GM19468 (cell line): ENCODE data around the gene JARID2.

ENCODE experiments used
- ATAC-seq: cut with Tn5 transposase; IDR thresholded peaks from one replicate; pipeline ENCODE4 v1.9.1; 2021; ENCODE audit warnings: mild to moderate bottlenecking, moderate library complexity, moderate number of reproducible peaks; ENCODE audit not compliant: unreplicated experiment; ENCODE audit errors: extremely low read depth

Gene JARID2

DNA sequence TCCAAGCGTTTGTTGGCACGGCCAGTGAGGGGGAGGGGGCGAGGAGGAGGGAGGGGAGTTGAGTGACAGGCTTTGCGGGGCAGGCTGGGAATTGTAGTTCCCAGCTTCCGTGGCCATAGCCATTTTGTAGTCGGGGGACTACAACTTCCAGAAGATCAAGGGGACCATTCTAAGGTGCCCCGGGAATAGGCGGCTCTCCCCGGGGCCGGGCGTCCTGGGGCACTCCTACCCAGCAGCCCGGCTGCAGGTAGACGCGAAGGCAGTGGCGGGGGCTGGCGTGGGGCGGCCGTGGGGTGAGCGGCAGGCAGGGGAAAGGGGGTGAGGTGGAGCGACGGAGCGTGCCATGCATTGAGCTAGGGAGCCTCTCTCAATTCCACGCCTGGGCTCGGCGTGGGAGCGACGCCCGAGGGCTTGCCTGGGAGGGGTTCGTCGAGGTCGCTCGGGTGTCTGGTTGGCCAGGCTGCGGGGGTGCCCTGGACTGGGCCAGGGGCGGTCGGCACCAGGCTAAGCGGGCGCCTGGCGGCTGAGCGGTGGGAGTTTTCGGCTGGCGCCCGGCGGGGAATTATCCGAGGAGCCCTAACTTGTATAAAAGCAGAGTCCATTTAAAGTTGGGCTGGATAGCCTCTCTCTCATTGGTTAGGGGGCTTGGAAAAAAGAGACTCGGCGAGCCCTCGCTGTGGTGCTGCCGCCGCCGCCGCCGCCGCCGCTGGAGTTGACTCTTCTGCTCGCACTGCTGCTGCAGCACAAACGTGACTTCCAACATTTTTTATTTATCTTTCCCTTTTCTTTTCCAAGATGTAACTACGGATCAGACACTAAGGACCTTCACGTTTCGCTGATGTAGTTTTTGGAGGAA lies at the start of gene JARID2:
JARID2 (plus strand) TSS at position 709 of the 856 bp plus-strand sequence. CDS start 471 bp downstream, outside the sequence.
- ATAC-seq: peak; percentile 53

DNA sequence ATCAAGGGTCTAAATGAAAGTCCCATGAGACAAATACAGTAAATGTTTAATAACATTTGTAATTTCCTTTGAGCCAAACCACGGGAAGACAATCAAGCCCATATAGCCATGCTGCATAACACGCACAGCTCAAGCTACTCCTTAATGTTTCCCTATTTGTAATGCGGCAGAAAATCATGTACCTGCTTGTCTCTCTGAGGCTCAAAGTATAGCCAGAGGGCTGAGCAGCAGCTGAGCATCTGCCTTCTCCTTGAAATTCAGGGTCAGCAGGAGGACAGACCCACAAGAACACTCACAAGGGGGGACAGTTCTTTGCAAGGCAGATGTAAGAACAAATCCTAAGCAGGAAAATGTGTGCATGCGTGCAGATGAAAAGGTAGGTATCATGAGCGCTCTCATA lies 45.8 kb upstream of the JARID2 start:
- no peak for ATAC-seq

DNA sequence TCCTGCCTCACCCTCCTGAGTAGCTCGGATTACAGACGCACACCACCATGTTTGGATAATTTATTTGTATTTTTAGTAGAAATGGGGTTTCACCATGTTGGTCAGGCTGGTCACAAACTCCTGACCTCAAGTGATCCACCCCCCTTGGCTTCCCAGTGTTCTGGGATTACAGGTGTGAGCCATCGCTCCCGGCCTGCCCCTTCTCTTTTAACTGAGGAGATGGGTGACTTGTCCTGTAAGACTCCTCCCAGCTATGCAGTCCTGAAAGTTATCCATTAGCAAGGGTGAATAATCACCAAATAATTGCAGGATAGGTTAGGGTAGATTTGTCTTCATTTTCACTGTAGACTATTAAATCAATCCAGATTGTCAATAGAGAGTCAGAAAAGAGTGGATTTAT lies 40.5 kb upstream of the JARID2 start:
- ATAC-seq: no peak

DNA sequence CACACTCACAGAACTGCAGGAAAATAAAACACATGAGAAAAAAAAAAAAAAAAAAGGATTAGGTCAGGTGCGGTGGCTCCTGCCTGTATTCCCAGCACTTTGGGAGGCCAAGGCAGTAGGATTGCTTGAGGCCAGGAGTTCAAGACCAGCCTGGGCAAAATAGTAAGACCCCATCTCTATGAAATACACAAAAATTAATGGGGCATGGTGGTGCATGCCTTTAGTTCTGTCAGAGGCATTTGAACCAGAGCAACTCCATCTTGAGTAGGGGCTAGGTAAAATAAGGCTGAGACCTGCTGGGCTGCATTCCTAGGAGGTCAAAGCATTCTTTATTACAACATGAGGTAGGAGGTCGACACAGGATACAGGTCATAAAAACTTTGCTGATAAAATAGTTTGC lies 39.0 kb upstream of the JARID2 start:
- ATAC-seq: no peak

DNA sequence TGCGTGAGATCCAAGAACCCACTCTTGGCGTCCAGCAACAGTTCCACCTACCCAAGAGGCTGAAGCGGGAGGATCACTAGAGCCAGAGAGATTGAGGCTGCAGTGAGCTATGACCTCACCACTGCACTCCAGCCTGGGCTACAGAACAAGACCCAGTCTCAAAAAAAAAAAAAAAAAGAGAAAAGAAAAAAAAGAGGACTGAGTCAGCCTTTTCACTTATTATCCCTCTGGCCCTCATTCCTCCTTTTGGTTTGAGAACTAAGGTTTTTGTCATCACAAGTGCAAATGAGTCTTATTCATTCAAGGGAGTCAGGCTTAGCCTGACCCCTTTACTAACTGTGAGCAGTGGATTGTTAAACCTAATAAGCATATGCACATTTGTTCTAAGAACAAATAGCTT lies 37.9 kb upstream of the JARID2 start:
- no peak for ATAC-seq

DNA sequence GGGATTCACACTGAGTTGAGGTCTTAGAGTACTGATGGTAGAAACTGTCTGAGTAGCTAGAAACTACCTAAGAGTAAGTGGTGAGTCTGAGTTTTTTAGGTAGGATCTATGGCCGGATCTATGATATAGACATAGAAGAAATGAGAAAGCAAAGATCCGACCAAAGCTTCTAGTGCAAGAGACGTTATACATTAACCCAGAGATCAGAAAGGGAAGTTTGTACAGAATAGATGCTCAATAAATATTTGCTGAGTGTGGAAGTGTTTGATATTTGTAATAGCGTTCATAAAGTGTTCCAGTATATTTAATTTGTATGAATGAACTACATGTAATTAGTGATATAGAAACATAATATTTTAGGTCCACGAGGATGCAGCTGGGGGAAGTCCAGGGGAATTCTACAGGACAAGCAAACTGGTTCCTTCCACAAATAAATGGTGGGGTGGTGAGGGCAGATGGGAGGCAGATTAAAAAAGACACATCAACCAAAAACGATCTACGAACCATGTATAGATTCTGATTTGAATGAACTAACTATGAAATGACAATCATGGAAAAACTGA lies 31.9 kb upstream of the JARID2 start:
- ATAC-seq: no peak

DNA sequence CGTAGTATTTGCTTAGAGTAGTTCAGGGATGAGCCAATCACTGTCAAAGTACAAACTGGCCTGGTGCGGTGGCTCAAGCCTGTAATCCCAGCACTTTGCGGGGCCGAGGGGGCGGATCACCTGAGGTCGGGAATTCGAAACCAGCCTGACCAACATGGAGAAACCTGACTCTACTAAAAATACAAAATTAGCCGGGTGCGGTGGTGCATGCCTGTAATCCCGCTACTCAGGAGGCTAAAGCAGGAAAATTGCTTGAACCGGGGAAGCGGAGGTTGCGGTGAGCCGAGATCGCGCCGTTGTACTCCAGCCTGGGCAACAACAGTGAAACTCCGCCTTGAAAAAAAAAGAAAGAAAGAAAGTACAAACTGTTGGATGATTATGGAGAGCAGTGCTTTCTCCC lies 27.5 kb upstream of the JARID2 start:
- ATAC-seq: no peak

DNA sequence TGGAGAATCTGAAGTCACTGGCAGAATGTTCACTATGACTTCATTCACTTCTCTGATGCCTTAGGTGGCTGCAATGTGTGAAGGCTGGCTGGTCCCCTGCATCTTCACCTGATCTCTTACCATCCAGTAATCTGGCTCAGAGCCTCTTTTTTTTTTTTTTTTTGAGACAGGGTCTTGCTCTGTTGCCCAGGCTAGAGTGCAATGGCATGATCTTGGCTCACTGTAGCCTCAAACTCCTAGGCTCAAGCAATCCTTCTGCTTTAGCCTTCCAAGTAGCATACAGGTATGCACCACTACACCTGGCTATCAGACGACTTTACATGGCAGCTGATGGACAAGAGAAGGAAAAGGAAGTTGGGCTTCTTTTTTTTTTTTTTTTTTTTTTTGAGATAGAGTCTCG lies 25.8 kb upstream of the JARID2 start:
- ATAC-seq: no peak

DNA sequence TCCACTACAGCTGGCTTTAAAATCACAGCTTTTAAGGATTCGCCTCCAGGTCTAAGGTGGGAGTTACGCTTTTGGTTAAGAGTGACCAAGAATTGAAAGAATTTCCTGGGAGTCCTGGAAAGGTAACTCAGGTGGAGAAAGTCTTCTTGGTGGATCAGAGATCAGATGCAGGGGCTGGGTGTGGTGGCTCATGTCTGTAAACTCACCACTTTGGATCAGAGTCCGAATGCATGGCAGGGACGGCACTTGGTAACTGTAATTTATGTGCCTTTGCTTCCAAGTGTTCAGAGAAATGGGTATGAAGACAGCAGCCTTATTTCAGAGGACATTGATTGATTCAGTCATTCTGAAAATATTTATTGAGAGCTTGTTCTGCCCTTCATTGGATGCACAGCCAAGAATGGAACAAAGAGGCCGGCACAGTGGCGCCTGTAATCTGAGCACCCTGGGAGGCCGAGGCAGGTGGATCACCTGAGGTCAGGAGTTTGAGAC lies 18.0 kb upstream of the JARID2 start:
- no peak for ATAC-seq

DNA sequence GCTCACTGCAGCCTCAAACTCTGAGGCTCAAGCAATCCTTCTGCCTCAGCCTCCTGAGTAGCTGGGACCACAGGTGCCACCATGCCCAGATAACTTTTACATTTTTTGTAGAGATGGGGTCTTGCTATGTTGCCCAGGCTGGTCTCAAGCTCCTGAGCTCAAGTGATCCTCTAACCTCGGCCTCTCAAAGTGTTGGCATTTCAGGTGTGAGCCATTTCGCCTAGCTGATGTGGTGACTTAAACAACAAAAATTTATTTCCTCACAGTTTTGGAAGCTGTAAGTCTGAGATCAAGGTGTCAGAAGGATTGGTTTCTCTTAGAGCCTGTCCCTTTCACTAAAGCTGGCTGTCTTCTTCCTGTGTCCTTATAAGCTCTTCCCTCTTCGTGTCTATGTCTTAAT lies 15.0 kb upstream of the JARID2 start:
- no peak for ATAC-seq

DNA sequence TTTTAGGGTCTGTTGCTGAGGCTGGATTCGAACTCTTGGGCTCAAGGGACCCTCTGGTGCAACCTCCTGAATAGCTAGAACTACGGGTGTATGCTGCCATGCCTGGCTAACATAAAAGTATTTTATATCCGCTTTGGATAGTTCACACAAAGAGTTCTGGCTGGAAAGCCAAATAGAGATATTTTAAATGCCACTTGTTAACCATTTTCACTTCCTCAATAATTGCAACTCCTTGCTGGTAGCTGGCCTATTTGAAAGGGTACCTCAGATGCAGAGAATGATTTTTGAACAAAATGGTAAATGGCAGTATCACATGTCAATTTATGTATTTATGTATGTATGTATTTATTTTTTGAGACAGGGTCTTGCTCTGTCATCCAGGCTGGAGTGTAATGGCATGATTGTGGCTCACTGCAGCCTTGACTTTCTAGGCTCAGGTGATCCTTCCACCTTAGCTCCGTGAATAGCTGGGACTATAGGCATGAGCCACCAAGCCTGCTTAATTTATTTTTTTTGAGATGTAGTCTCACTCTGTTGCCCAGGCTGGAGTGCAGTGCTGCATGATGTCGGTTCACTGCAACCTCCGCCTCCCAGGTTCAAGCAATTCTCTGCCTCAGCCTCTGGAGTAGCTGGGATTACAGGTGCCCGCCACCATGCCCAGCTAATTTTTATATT lies 12.9 kb upstream of the JARID2 start:
- no peak for ATAC-seq

DNA sequence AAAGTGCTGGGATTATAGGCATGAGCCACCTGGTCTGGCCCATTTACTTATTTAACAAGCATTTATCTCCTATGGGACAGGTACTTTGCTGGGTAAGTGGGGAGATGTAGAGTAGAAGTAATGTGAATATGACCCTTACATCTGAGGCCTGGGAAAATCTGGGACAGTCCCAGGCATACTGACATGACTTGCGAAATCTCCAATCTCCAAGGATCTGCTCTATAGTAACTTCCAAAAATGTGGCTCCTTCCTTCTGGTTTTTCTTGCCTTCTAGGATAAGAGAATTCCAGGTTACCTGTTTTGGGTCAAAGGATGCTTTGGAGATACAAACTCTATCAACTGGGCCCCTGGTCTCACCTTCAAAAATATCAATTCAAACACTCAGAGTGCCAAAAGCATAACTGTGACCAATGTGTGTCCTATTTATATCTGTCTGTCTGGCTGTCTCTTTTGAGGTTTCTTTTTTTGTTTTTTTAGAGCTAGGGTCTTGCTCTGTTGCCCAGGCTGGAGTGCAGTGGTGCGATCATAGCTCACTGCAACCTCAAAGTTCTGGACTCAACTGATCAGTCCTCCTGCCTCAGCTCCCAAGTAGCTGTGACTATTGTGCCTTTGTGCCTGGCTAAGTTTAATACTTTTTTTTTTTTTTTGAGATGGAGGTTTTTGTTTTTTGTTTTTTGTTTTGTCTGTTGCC lies 11.7 kb upstream of the JARID2 start:
- no peak for ATAC-seq

DNA sequence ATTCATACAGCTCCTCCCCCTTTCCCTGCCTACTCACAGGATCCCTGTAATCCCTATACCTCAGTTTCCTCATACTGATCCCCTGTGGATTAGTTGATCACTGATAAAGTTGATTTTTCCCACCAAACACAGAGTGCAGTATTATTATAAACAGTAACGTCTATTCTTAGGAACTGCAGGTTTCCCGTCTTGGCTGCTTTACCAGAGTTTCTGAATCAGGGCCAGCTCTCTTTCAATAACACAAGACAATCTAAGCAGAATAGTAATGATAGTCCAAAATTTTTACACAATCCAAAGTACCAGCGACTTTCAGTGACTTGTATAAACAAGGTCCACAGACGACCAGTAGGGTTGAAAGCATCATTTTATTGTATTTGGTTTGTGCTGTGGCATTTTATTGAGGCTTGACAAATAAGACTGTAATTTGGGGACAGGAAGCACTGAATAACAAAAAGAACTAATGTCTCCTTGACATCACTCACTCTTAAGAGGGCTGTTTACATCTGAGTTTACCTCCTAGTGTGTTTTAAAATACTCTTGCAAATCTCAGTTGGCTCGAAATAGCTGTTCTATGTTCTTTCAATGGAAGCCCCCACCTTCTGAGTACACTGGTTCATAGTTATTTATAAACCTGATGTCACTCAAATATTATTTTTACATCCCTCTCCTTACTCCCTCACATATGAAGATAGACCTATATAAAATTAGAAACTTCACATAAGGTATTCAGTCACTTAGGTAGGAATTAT lies 6.1 kb upstream of the JARID2 start:
- ATAC-seq: no peak

DNA sequence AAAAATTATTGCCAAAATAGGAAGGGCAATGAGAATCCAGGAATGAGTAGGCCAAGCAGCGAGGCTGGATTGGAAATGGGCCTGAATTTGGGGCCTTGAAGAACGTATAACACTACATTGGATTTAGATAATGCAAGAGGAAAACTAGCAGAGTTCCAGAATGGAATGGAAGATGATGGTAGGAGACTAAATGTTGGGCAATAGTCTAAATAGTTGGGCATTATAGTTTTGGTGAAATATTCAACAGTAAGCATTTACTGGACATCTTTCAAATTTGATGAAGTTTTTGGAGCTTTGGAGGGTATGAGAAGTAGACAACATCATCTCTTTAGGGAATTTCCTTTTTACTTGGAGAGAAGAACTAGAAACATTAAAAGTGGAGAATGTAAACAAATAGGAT lies 3.4 kb upstream of the JARID2 start:
- no peak for ATAC-seq

DNA sequence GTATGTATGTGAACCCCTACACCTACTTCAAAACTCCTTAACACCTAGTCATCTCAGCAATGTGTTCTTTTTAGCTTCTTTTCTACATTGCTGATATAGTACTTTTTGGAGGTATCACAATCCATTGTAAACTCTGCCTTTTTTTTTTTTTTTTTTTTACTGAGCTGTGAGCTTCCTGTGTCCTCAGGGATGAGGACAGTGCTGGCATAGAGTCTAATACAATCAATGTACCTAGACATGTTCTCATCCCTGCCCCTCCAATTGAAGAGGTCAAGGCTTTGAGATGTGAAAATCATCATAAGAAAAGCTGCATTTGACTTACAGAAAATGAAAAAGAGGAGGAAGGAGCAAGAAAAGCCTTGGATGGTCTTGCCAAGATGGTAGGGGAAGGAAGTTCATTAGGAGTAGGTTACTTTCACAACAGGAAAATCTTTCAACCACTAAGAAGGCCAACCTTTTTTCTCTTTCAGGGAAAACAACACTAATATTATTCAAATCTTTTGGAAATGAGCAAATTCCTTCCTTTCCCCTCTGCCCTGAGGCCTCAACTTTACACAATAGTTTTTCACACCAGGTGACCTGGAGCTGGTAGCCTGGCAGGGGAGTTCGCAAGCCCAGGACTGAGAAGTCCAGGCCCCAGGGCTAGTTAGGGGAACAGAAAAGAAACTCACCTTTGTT lies 2.8 kb upstream of the JARID2 start:
- ATAC-seq: no peak

DNA sequence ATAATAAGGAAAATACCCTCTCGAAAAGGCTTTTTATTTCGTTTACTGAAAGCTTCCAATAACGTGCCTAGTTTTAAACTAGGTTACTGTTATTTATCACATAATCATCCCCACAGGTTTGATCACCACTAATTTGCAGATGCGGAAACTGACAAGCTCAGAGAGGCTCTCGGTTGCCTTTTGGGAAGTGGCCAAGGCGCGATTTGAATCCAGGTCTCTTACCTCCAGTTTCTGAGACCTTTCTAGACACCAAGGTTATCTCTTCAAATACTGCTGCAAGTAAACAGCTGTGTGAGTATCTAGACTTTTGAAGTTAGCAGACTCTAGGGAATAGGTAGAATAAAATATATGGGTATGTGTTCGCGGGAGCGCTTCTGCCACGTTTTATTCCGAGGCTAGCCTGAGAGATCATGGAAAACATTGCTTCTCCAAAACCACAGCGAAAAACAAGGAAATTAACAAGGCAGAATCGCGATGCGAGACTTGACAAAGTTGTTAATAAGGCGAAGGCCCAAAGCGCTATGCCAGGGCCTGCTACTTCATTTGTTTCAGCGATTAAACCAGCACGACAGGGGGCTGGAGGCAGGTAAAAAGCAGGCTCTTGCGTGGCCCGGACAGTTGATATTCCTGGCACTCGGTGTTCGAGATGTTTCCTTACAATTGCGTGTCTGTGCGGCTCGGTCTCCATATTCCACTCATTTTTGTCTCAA lies 1.8 kb upstream of the JARID2 start:
- ATAC-seq: no peak

DNA sequence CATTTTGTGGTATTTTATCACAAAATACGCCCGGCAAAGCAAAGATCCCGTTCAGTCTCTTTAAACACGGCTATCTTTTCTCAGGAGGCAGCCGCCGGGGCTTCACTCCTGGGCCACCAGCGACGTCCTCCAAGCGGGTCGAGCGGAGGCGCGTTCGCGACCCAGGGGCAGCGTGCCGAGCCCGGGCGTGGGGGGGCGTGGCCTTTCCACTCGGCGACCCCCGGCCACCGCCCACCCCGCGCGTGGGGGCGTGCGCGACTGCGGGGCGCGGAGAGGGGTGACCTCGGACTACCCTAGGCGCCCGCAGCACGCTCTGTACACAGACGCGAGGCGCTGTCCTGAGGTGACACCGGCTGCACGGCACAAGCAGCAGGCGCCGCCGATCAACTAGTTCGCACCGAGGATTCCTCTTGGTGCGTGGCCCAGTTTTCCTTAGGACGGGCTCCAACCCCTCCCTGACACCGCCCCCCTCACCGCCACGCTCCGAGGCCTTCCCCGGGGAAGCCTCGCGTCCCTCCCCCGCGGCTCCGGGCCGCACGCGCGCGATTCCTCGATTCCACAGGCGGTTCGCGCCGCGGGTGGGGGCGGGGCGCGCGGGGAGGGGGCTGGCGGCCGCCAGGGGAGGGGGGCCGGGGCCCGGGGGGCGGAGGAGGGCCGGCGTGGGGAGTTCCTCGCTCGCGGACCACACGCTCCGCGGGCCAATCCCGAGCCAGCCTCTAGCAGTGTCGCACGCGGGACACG lies 1.1 kb upstream of the JARID2 start:
- no peak for ATAC-seq

DNA sequence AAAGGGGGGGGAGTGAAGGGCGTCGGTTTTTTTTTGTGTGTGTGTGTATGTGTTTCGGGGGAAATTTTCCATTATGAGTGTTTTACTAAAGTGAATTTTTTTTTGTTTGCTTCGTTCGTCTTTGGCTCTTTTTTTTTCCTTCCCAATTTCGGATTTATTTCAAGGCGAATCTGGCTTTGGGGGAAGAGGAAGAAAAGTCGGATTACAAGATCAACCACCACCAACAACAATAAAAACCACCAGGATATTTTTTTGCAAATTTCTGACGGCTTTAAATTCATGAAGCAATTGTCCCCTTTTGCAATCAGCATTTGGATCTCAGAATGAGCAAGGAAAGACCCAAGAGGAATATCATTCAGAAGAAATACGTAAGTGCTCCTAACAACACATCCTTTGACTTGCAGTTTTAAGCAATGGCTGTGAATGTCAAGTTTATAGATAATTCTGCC lies 372 bp downstream of the JARID2 start:
- no peak for ATAC-seq
